ENCODE measurements around the gene KRTAP10-5.

Gene KRTAP10-5

GRCh38 chr21:44530221-44530902, 50.0 kb downstream of the KRTAP10-5 start:
- DNase-seq (ENCODE audit: low read depth, low spot score) = no peak

- DNase-seq (ENCODE audit: low read depth, low spot score) = no peak
Observed at GRCh38 chr21:44529503-44530125, 50.8 kb downstream of the KRTAP10-5 start.
